Right renal pelvis (tissue), 4 donors: Measurements from ENCODE around the gene SLC39A3. TPM values are rescaled to one million over a fixed set of nuclear protein-coding genes. Genes with fewer than 3 reads are reported as not detected.

ENCODE experiments used
- polyA plus RNA-seq, 4 donors: library from polyadenylated mRNA; unstranded; fragments of 120-200 nt; gene quantifications; one replicate each; pipeline ENCODE4 v1.2.1, GENCODE V29; 2013; ENCODE audit not compliant: insufficient read length in 4 of 4

SLC39A3 gene
- polyA plus RNA-seq, 4 donors = 31.9 to 37.9 (median 34.8) TPM

Other genes with a start within 250 kb of the SLC39A3 start
- gene GNG7, start 37.3 kb downstream of the SLC39A3 start, polyA plus RNA-seq = 1 to 10 TPM; 5.6 to 6.8 (median 6.3) TPM
- gene DIRAS1, start 18.6 kb downstream of the SLC39A3 start, polyA plus RNA-seq = 1 to 10 TPM; 2.6 to 3.6 (median 3.1) TPM
- gene SGTA, start 43.3 kb upstream of the SLC39A3 start, polyA plus RNA-seq = 10 to 100 TPM; 50.9 to 71.0 (median 53.3) TPM
- gene THOP1, start 45.5 kb upstream of the SLC39A3 start, polyA plus RNA-seq = 10 to 100 TPM; 41.4 to 62.6 (median 42.7) TPM
- 10 to 100 TPM in 1 of 4 donors, 1 to 10 TPM in 3; 8.8 to 10.2 (median 9.3) TPM for gene ZNF554, start 79.9 kb upstream of the SLC39A3 start, polyA plus RNA-seq
- gene ZNF555, start 101.5 kb upstream of the SLC39A3 start, polyA plus RNA-seq = 10 to 100 TPM; 12.1 to 16.4 (median 13.9) TPM
- gene ZNF556, start 127.3 kb upstream of the SLC39A3 start, polyA plus RNA-seq = 1 to 10 TPM in 1 of 4 donors, under 1 TPM in 3; 0.82 to 1.4 (median 0.94) TPM
- 1 to 10 TPM; 6.3 to 10.0 (median 7.7) TPM for gene ZNF57, start 160.9 kb upstream of the SLC39A3 start, polyA plus RNA-seq
- 1 to 10 TPM; 6.8 to 8.7 (median 7.9) TPM for gene ZNF77, start 205.0 kb upstream of the SLC39A3 start, polyA plus RNA-seq
- gene TLE6, start 237.5 kb upstream of the SLC39A3 start, polyA plus RNA-seq = 10 to 100 TPM in 1 of 4 donors, 1 to 10 TPM in 3; 7.3 to 11.0 (median 8.0) TPM